NCI-H446 (cell line): ENCODE data around the gene ARHGAP26.

Experiments used
- DNase-seq, 2 experiments: peaks; one replicate each; lab custom pipeline; 2025; lab: John Stamatoyannopoulos, UW

Gene ARHGAP26

GRCh38 chr5:143222287-143223231, 452.4 kb downstream of the ARHGAP26 start:
- DNase-seq = no peak

- DNase-seq = no peak
Measured at GRCh38 chr5:143224672-143225071, 454.5 kb downstream of the ARHGAP26 start.

GRCh38 chr5:143225511-143225910, 455.3 kb downstream of the ARHGAP26 start:
- DNase-seq = peak in 1 of 2 experiments; percentile 65

- peak in 1 of 2 experiments; percentile 51 for DNase-seq
Measured at GRCh38 chr5:143226361-143226760, 456.2 kb downstream of the ARHGAP26 start.

GRCh38 chr5:143226872-143227271, 456.7 kb downstream of the ARHGAP26 start:
- DNase-seq = no peak

GRCh38 chr5:143227301-143227700, 457.1 kb downstream of the ARHGAP26 start:
- DNase-seq = no peak

GRCh38 chr5:143228597-143229293, 458.6 kb downstream of the ARHGAP26 start:
- DNase-seq = no peak

- no peak for DNase-seq
Measured at GRCh38 chr5:143229426-143229895, 459.3 kb downstream of the ARHGAP26 start.

- peak in 1 of 2 experiments; percentile 31 for DNase-seq
Measured at GRCh38 chr5:143229896-143230675, 459.9 kb downstream of the ARHGAP26 start.

GRCh38 chr5:143230676-143230996, 460.5 kb downstream of the ARHGAP26 start:
- DNase-seq = no peak

- DNase-seq = no peak
Measured at GRCh38 chr5:143231416-143231815, 461.2 kb downstream of the ARHGAP26 start.

GRCh38 chr5:143231973-143232812, 462.0 kb downstream of the ARHGAP26 start:
- DNase-seq = no peak

- no peak for DNase-seq
Measured at GRCh38 chr5:143233031-143233430, 462.9 kb downstream of the ARHGAP26 start.

GRCh38 chr5:143234162-143234842, 464.1 kb downstream of the ARHGAP26 start:
- no peak for DNase-seq

- no peak for DNase-seq
Measured at GRCh38 chr5:143235423-143235822, 465.2 kb downstream of the ARHGAP26 start.

- DNase-seq = no peak
Measured at GRCh38 chr5:143236682-143237081, 466.5 kb downstream of the ARHGAP26 start.

- no peak for DNase-seq
Measured at GRCh38 chr5:143237664-143238063, 467.5 kb downstream of the ARHGAP26 start.

GRCh38 chr5:143238620-143239019, 468.4 kb downstream of the ARHGAP26 start:
- no peak for DNase-seq

GRCh38 chr5:143239882-143240518, 469.8 kb downstream of the ARHGAP26 start:
- DNase-seq = no peak

- no peak for DNase-seq
Measured at GRCh38 chr5:143241892-143242291, 471.7 kb downstream of the ARHGAP26 start.
